GM18868 (cell line): ENCODE data around the gene FOXO6.
A peak's percentile ranks its signal among the peaks of the same experiment; 100 is the strongest.

ENCODE experiments used
- ATAC-seq: cut with Tn5 transposase; IDR thresholded peaks from one replicate; pipeline ENCODE4 v1.9.1; 2021; ENCODE audit warnings: mild to moderate bottlenecking, moderate library complexity; ENCODE audit not compliant: unreplicated experiment

Gene FOXO6

GRCh38 chr1:41365772-41366454, 4.7 kb downstream of the FOXO6 start:
- peak; percentile 38 for ATAC-seq

GRCh38 chr1:41366455-41367287, 5.4 kb downstream of the FOXO6 start:
- peak; percentile 14 for ATAC-seq

- ATAC-seq, result no peak
Observed at GRCh38 chr1:41367288-41367642, 6.0 kb downstream of the FOXO6 start.

- ATAC-seq, result no peak
Observed at GRCh38 chr1:41368366-41368765, 7.1 kb downstream of the FOXO6 start.

- ATAC-seq, result no peak
Observed at GRCh38 chr1:41368801-41369200, 7.6 kb downstream of the FOXO6 start.

GRCh38 chr1:41369531-41369930, 8.3 kb downstream of the FOXO6 start:
- no peak for ATAC-seq

GRCh38 chr1:41370225-41370624, 9.0 kb downstream of the FOXO6 start:
- no peak for ATAC-seq

GRCh38 chr1:41370756-41371420, 9.7 kb downstream of the FOXO6 start:
- ATAC-seq, result no peak

GRCh38 chr1:41371630-41372599, 10.7 kb downstream of the FOXO6 start:
- no peak for ATAC-seq

GRCh38 chr1:41372600-41372993, 11.4 kb downstream of the FOXO6 start:
- ATAC-seq, result no peak

GRCh38 chr1:41373373-41373772, 12.1 kb downstream of the FOXO6 start:
- no peak for ATAC-seq

GRCh38 chr1:41374711-41375110, 13.5 kb downstream of the FOXO6 start:
- no peak for ATAC-seq

- ATAC-seq, result no peak
Observed at GRCh38 chr1:41377397-41377796, 16.2 kb downstream of the FOXO6 start.

- ATAC-seq, result no peak
Observed at GRCh38 chr1:41378222-41378621, 17.0 kb downstream of the FOXO6 start.

GRCh38 chr1:41378999-41379737, 17.9 kb downstream of the FOXO6 start:
- ATAC-seq, result no peak

- ATAC-seq, result no peak
Observed at GRCh38 chr1:41379738-41380130, 18.5 kb downstream of the FOXO6 start.

GRCh38 chr1:41380195-41380594, 19.0 kb downstream of the FOXO6 start:
- ATAC-seq, result no peak

GRCh38 chr1:41380979-41381691, 19.9 kb downstream of the FOXO6 start:
- no peak for ATAC-seq

GRCh38 chr1:41381692-41382479, 20.7 kb downstream of the FOXO6 start:
- no peak for ATAC-seq
